CD4-positive, CD25-positive, alpha-beta regulatory T cell (primary cell): ENCODE results near the gene MACROD2. TPM values are rescaled to one million over a fixed set of nuclear protein-coding genes. Genes with fewer than 3 reads are reported as not detected.

Experiments
- ATAC-seq, 2 donors: fragments of 150-1000 bp; cut with Tn5 transposase; one replicate each; pipeline ENCODE4 v1.10.0; 2021; ENCODE audit warnings: low read depth in 2 of 2, moderate number of reproducible peaks in 2 of 2, moderate library complexity in 1 of 2
- DNase-seq, 3 donors: peaks; one replicate each; pipeline versions ENCODE4 v3.0.0 to v3.0.0-alpha.2; 2012 to 2022; ENCODE audit warnings: mixed read lengths in 1 of 3
- H3K27ac ChIP-seq: one replicate; pipeline ENCODE4 v1.7.0; 2013; ENCODE audit warnings: mild to moderate bottlenecking, low read length; ENCODE audit not compliant: insufficient read depth, poor library complexity, severe bottlenecking
- H3K27me3 ChIP-seq: one replicate; pipeline ENCODE4 v1.7.0; 2013; ENCODE audit warnings: low read length; ENCODE audit not compliant: control insufficient read depth, insufficient read depth
- H3K36me3 ChIP-seq: one replicate; pipeline ENCODE4 v1.7.0; 2013; ENCODE audit warnings: mild to moderate bottlenecking, low read length, moderate library complexity; ENCODE audit not compliant: control insufficient read depth, insufficient read depth
- H3K4me1 ChIP-seq: 2 replicates; pipeline ENCODE4 v1.7.0; 2013; ENCODE audit warnings: mild to moderate bottlenecking, low read length; ENCODE audit not compliant: insufficient read depth, control insufficient read depth, poor library complexity, severe bottlenecking
- H3K4me3 ChIP-seq: one replicate; pipeline ENCODE4 v1.7.0; 2013; ENCODE audit warnings: low read depth, mild to moderate bottlenecking, low read length, moderate library complexity
- H3K9me3 ChIP-seq, 2 experiments: 1 replicate in 1 of 2; 2 replicates in 1 of 2; pipeline ENCODE4 v1.7.0; 2013; ENCODE audit warnings: low read length in 2 of 2, mild to moderate bottlenecking in 1 of 2, moderate library complexity in 1 of 2; ENCODE audit not compliant: control insufficient read depth in 2 of 2
- H3K27ac Mint-ChIP-seq, 3 donors: one replicate each; pipeline ENCODE4 v1.8.0; 2020 to 2022; ENCODE audit warnings: mild to moderate bottlenecking in 3 of 3, mixed read lengths in 3 of 3, moderate library complexity in 2 of 3
- H3K27me3 Mint-ChIP-seq: one replicate; pipeline ENCODE4 v1.8.0; 2022; ENCODE audit warnings: mild to moderate bottlenecking, mixed read lengths
- H3K36me3 Mint-ChIP-seq: one replicate; pipeline ENCODE4 v1.8.0; 2020; ENCODE audit warnings: mixed read lengths
- H3K4me1 Mint-ChIP-seq, 4 donors: one replicate each; pipeline ENCODE4 v1.8.0; 2020 to 2022; ENCODE audit warnings: mixed read lengths in 4 of 4, mild to moderate bottlenecking in 1 of 4
- H3K4me3 Mint-ChIP-seq, 4 donors: one replicate each; pipeline ENCODE4 v1.8.0; 2020 to 2022; ENCODE audit warnings: mild to moderate bottlenecking in 4 of 4, mixed read lengths in 4 of 4, moderate library complexity in 3 of 4
- H3K9me3 Mint-ChIP-seq, 7 donors: one replicate each; pipeline ENCODE4 v1.8.0; 2020 to 2022; ENCODE audit warnings: mixed read lengths in 7 of 7, mild to moderate bottlenecking in 3 of 7, moderate library complexity in 2 of 7
- polyA plus RNA-seq, 4 donors: library from polyadenylated mRNA; unstranded; fragments of 300-500 nt; fragmentation: Illumina TruSeq; gene quantifications; one replicate each; pipeline ENCODE4 v1.2.3, GENCODE V29; 2021
- total RNA-seq: library from RNA; stranded (reverse); gene quantifications from one replicate; pipeline ENCODE4 v1.2.3, GENCODE V29; 2022

Gene MACROD2
- total and polyA plus RNA-seq, 5 donors from 2014 or later, result 1.4 TPM; not detected in 4

- peaks cover 0 to 6% (median 0%) of the 10 kb centered on the region in 4 donors for H3K4me1 Mint-ChIP-seq
- no peaks in the 10 kb centered on the region for H3K36me3 Mint-ChIP-seq
- H3K4me1 ChIP-seq, result no peaks in the 10 kb centered on the region
These were observed 902.3 kb downstream of the MACROD2 start for GRCh38 chr20:14897608-14898007.

GRCh38 chr20:14902432-14903089 lies 907.2 kb downstream of the MACROD2 start:
- Histone ChIP-seq H3K36me3 (no peaks in the 10 kb centered on the region), H3K4me1 (no peaks in the 10 kb centered on the region), H3K9me3 (peaks cover 0 to 6% of the 10 kb centered on the region in 2 experiments), H3K27me3 (no peaks in the 10 kb centered on the region), H3K27ac (no peak overlapping the region), H3K4me3 (no peak overlapping the region)
- DNase-seq, result no peak
- no peak overlapping the region for H3K4me3 Mint-ChIP-seq
- H3K27me3 Mint-ChIP-seq, result no peaks in the 10 kb centered on the region
- H3K4me1 Mint-ChIP-seq, result no peaks in the 10 kb centered on the region
- no peak for ATAC-seq
- H3K36me3 Mint-ChIP-seq, result no peaks in the 10 kb centered on the region
- H3K9me3 Mint-ChIP-seq, result peaks cover 5 to 27% (median 9%) of the 10 kb centered on the region in 7 donors
- H3K27ac Mint-ChIP-seq, result no peak overlapping the region

More at GRCh38 chr20:14897608-14898007, 902.3 kb downstream of the MACROD2 start:
- no peak overlapping the region for H3K27ac ChIP-seq
- no peaks in the 10 kb centered on the region for H3K27me3 ChIP-seq
- Mint-ChIP-seq H3K9me3 (peaks cover 2 to 24% (median 8%) of the 10 kb centered on the region in 7 donors), H3K27ac (no peak overlapping the region), H3K4me3 (no peak overlapping the region), H3K27me3 (no peaks in the 10 kb centered on the region)
- H3K4me3 ChIP-seq, result no peak overlapping the region
- no peaks in the 10 kb centered on the region for H3K36me3 ChIP-seq
- peaks cover 0 to 6% of the 10 kb centered on the region in 2 experiments for H3K9me3 ChIP-seq
- ATAC-seq (no peak), DNase-seq (no peak)

- H3K4me3 ChIP-seq, result no peak overlapping the region
- H3K27ac Mint-ChIP-seq, result peak overlapping the region in 1 of 3 donors; percentile 48
- H3K9me3 ChIP-seq, result peaks cover 0 to 6% of the 10 kb centered on the region in 2 experiments
- no peaks in the 10 kb centered on the region for H3K36me3 Mint-ChIP-seq
- no peaks in the 10 kb centered on the region for H3K36me3 ChIP-seq
- ATAC-seq, result no peak
- H3K4me1 ChIP-seq, result no peaks in the 10 kb centered on the region
- H3K9me3 Mint-ChIP-seq, result peaks cover 8 to 19% (median 13%) of the 10 kb centered on the region in 7 donors
- H3K27ac ChIP-seq, result no peak overlapping the region
- H3K4me1 Mint-ChIP-seq, result no peaks in the 10 kb centered on the region
- H3K27me3 Mint-ChIP-seq, result no peaks in the 10 kb centered on the region
- H3K4me3 Mint-ChIP-seq, result no peak overlapping the region
- no peak for DNase-seq
- no peaks in the 10 kb centered on the region for H3K27me3 ChIP-seq
These were observed 911.7 kb downstream of the MACROD2 start for GRCh38 chr20:14906908-14907434.

- no peak overlapping the region for H3K27ac ChIP-seq
- ATAC-seq (no peak), DNase-seq (no peak)
- H3K4me3 ChIP-seq, result no peak overlapping the region
- H3K9me3 Mint-ChIP-seq, result peaks cover 5 to 20% (median 12%) of the 10 kb centered on the region in 7 donors
- H3K4me3 Mint-ChIP-seq, result no peak overlapping the region
- no peaks in the 10 kb centered on the region for H3K4me1 ChIP-seq
- no peaks in the 10 kb centered on the region for H3K27me3 ChIP-seq
- H3K27me3 Mint-ChIP-seq, result no peaks in the 10 kb centered on the region
- H3K27ac Mint-ChIP-seq, result no peak overlapping the region
- H3K9me3 ChIP-seq, result peaks cover 0 to 6% of the 10 kb centered on the region in 2 experiments
- no peaks in the 10 kb centered on the region for H3K4me1 Mint-ChIP-seq
- H3K36me3 Mint-ChIP-seq, result no peaks in the 10 kb centered on the region
- H3K36me3 ChIP-seq, result no peaks in the 10 kb centered on the region
These were observed 914.8 kb downstream of the MACROD2 start for GRCh38 chr20:14910126-14910525.

- no peak overlapping the region for H3K4me3 Mint-ChIP-seq
- ATAC-seq (no peak), DNase-seq (no peak)
- Histone ChIP-seq H3K4me1 (no peaks in the 10 kb centered on the region), H3K9me3 (peaks cover 0 to 4% of the 10 kb centered on the region in 2 experiments), H3K36me3 (no peaks in the 10 kb centered on the region), H3K27me3 (no peaks in the 10 kb centered on the region), H3K27ac (no peak overlapping the region), H3K4me3 (no peak overlapping the region)
- no peaks in the 10 kb centered on the region for H3K4me1 Mint-ChIP-seq
- H3K27me3 Mint-ChIP-seq, result no peaks in the 10 kb centered on the region
- peaks cover 2 to 15% (median 8%) of the 10 kb centered on the region in 7 donors for H3K9me3 Mint-ChIP-seq
- no peaks in the 10 kb centered on the region for H3K36me3 Mint-ChIP-seq
- H3K27ac Mint-ChIP-seq, result no peak overlapping the region
These were observed 918.7 kb downstream of the MACROD2 start for GRCh38 chr20:14913896-14914620.

- Histone ChIP-seq H3K27ac (no peak overlapping the region), H3K27me3 (no peaks in the 10 kb centered on the region), H3K36me3 (no peaks in the 10 kb centered on the region), H3K4me1 (no peaks in the 10 kb centered on the region), H3K4me3 (no peak overlapping the region), H3K9me3 (peaks cover 0 to 4% of the 10 kb centered on the region in 2 experiments)
- ATAC-seq (no peak), DNase-seq (no peak)
- Mint-ChIP-seq H3K36me3 (no peaks in the 10 kb centered on the region), H3K27ac (no peak overlapping the region), H3K4me3 (no peak overlapping the region), H3K27me3 (no peaks in the 10 kb centered on the region), H3K4me1 (no peaks in the 10 kb centered on the region), H3K9me3 (peaks cover 2 to 18% (median 8%) of the 10 kb centered on the region in 7 donors)
These were observed 919.3 kb downstream of the MACROD2 start for GRCh38 chr20:14914633-14915032.

- Mint-ChIP-seq H3K4me3 (no peak overlapping the region), H3K36me3 (no peaks in the 10 kb centered on the region), H3K9me3 (peaks cover 2 to 18% (median 8%) of the 10 kb centered on the region in 7 donors), H3K27ac (no peak overlapping the region), H3K27me3 (no peaks in the 10 kb centered on the region), H3K4me1 (no peaks in the 10 kb centered on the region)
- no peak overlapping the region for H3K4me3 ChIP-seq
- H3K9me3 ChIP-seq, result peaks cover 0 to 4% of the 10 kb centered on the region in 2 experiments
- no peaks in the 10 kb centered on the region for H3K36me3 ChIP-seq
- no peak overlapping the region for H3K27ac ChIP-seq
- no peaks in the 10 kb centered on the region for H3K27me3 ChIP-seq
- DNase-seq (no peak), ATAC-seq (no peak)
- H3K4me1 ChIP-seq, result no peaks in the 10 kb centered on the region
These were observed 920.0 kb downstream of the MACROD2 start for GRCh38 chr20:14915356-14915755.
